ENCODE measurements around the gene MDFIC. TPM values are rescaled to one million over a fixed set of nuclear protein-coding genes. Genes with fewer than 3 reads are reported as not detected.

The MDFIC gene
- total RNA-seq, 1 donor from 2014 or later = 7.1 TPM

DNA sequence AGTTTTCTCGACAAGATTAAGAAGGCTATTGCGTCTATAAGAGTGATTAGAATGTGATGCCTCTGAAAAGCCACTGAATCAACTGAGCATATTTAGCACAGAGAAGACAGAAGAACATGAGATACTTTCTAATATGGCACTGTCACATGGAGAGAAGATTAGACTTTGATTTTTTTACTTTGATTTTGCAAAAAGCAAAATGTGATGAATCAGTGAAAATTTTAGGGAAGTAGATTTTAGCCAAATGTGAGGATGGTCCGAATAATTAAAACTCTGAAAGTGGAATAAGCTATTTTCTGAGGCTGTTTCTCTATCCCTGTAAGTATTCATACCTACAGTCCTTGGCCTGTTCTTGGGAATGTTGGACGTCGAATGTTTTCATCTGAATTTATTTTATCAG is 11.8 kb downstream of the MDFIC start:
- H3K27me3 Mint-ChIP-seq (ENCODE audit: insufficient read depth, low read depth) = no peaks in the 10 kb centered on the region
- TF ChIP-seq, protein P1, sequence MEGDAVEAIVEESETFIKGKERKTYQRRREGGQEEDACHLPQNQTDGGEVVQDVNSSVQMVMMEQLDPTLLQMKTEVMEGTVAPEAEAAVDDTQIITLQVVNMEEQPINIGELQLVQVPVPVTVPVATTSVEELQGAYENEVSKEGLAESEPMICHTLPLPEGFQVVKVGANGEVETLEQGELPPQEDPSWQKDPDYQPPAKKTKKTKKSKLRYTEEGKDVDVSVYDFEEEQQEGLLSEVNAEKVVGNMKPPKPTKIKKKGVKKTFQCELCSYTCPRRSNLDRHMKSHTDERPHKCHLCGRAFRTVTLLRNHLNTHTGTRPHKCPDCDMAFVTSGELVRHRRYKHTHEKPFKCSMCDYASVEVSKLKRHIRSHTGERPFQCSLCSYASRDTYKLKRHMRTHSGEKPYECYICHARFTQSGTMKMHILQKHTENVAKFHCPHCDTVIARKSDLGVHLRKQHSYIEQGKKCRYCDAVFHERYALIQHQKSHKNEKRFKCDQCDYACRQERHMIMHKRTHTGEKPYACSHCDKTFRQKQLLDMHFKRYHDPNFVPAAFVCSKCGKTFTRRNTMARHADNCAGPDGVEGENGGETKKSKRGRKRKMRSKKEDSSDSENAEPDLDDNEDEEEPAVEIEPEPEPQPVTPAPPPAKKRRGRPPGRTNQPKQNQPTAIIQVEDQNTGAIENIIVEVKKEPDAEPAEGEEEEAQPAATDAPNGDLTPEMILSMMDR (IDR thresholded peaks at IDR 0.05) = no peak
- TF ChIP-seq EZH2 (IDR thresholded peaks at IDR 0.05) (no peak), EZH2phosphoT487 (IDR thresholded peaks at IDR 0.05) (no peak)

DNA sequence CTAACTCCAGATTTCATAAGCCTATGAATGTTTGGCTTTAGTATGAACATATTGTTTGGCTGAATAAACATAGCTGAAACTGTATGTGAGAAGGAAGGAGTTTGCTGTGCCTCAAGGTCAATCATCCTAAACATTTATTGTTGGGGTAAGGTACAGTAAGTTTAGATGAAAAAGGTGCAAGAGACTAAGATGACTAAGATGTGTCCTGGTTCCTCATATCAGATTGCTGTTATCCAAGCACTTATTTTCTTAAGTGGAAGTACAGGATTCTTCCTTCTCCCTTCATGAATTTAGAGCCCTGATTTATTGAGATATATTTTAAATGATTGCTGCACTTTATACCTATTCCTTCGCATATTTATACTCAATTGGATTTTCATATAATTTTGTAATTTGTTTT is 12.2 kb downstream of the MDFIC start:
- H4K20me1 ChIP-seq (ENCODE audit: low read depth) = no peaks in the 10 kb centered on the region
- no peaks in the 10 kb centered on the region for H3K9me3 Mint-ChIP-seq
- DNase-seq (ENCODE audit: low spot score) = no peak
- H3K9ac ChIP-seq = no peak overlapping the region
- H2AFZ ChIP-seq (replicated peaks) = no peak overlapping the region
- peaks cover 9% of the 10 kb centered on the region for H3F3A ChIP-seq (ENCODE audit: low read depth)
- no peaks in the 10 kb centered on the region for H3K27me3 ChIP-seq
- H3K9me3 ChIP-seq (ENCODE audit: low read depth) = no peaks in the 10 kb centered on the region
- H3K4me3 Mint-ChIP-seq = no peak overlapping the region
- no peak overlapping the region for H3K27ac Mint-ChIP-seq
- H3K4me2 ChIP-seq = no peak overlapping the region
- H3K4me1 Mint-ChIP-seq = peaks cover 2% of the 10 kb centered on the region
- H3K79me2 ChIP-seq (ENCODE audit: low read depth) = no peaks in the 10 kb centered on the region
- H3K36me3 ChIP-seq = no peaks in the 10 kb centered on the region
- H3K27ac ChIP-seq = no peak overlapping the region
- no peaks in the 10 kb centered on the region for H3K27me3 Mint-ChIP-seq (ENCODE audit: insufficient read depth, low read depth)
- H3K4me1 ChIP-seq = peaks cover 16% of the 10 kb centered on the region
- TF ChIP-seq EZH2phosphoT487 (IDR thresholded peaks at IDR 0.05) = no peak
- no peak overlapping the region for H3K4me3 ChIP-seq
- H3K36me3 Mint-ChIP-seq = no peaks in the 10 kb centered on the region

More for the DNA sequence above, 11.8 kb downstream of the MDFIC start:
- Histone ChIP-seq H3K36me3 (no peaks in the 10 kb centered on the region), H3F3A (ENCODE audit: low read depth) (peaks cover 10% of the 10 kb centered on the region), H4K20me1 (ENCODE audit: low read depth) (no peaks in the 10 kb centered on the region), H3K4me2 (no peak overlapping the region), H3K79me2 (ENCODE audit: low read depth) (no peaks in the 10 kb centered on the region), H3K9me3 (ENCODE audit: low read depth) (no peaks in the 10 kb centered on the region), H3K4me1 (peaks cover 16% of the 10 kb centered on the region), H2AFZ (replicated peaks) (no peak overlapping the region), H3K27me3 (no peaks in the 10 kb centered on the region), H3K27ac (no peak overlapping the region), H3K9ac (no peak overlapping the region), H3K4me3 (no peak overlapping the region)
- Mint-ChIP-seq H3K4me3 (no peak overlapping the region), H3K4me1 (peaks cover 2% of the 10 kb centered on the region), H3K27ac (no peak overlapping the region), H3K36me3 (no peaks in the 10 kb centered on the region), H3K9me3 (no peaks in the 10 kb centered on the region)
- no peak for DNase-seq (ENCODE audit: low spot score)

DNA sequence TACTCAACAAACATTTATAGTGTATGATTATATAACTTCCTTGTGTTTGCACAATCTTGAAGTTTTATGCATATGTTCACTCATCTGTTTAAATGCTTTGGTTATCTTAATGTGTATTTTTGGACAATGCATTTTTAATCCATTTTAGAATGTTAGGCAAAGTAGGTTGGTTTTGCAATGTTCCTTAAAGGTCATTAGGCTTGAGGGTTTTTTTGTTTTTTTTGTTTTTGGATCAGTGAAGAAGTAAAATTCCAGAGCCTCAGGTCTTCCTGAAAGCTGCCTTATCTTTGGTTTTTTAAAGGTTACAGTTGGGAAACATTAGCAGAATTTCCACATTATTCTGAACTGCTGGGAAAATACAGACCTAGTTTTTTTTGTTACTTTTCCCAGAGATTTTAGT is 12.8 kb downstream of the MDFIC start:
- H3K79me2 ChIP-seq (ENCODE audit: low read depth) = no peaks in the 10 kb centered on the region

DNA sequence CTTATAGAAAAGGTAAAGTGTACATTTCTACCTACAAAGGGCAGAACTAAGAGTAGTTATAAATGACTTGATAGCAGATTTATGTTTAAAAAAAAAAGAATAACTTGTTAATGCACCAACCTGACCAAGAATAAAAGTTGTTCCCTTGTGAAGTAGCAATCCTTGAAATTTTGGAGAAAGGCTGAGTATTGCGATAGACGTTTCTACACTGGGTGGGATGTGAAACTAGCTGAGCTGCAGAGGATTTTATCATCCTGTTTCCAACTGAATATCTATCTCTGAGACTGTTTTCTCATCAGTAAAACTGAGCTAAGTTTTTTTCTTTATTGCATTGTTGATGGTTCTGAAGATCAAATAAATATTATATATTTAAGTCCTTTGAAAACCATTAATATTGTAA is 14.6 kb downstream of the MDFIC start:
- no peak for DNase-seq (ENCODE audit: low spot score)
- Histone ChIP-seq H3K27ac (no peak overlapping the region), H3K79me2 (ENCODE audit: low read depth) (no peaks in the 10 kb centered on the region), H3K9ac (no peak overlapping the region), H2AFZ (replicated peaks) (no peak overlapping the region), H3K9me3 (ENCODE audit: low read depth) (no peaks in the 10 kb centered on the region), H3K36me3 (no peaks in the 10 kb centered on the region), H4K20me1 (ENCODE audit: low read depth) (no peaks in the 10 kb centered on the region), H3K4me2 (no peak overlapping the region), H3K27me3 (no peaks in the 10 kb centered on the region), H3K4me3 (no peak overlapping the region), H3K4me1 (no peaks in the 10 kb centered on the region), H3F3A (ENCODE audit: low read depth) (no peaks in the 10 kb centered on the region)
- Mint-ChIP-seq H3K9me3 (no peaks in the 10 kb centered on the region), H3K4me1 (no peaks in the 10 kb centered on the region), H3K27me3 (ENCODE audit: insufficient read depth, low read depth) (no peaks in the 10 kb centered on the region), H3K27ac (no peak overlapping the region), H3K4me3 (no peak overlapping the region), H3K36me3 (no peaks in the 10 kb centered on the region)
- TF ChIP-seq EZH2phosphoT487 (IDR thresholded peaks at IDR 0.05) = no peak

More for the DNA sequence above, 12.8 kb downstream of the MDFIC start:
- H3K9ac ChIP-seq = no peak overlapping the region
- H3K4me3 Mint-ChIP-seq = no peak overlapping the region
- H4K20me1 ChIP-seq (ENCODE audit: low read depth) = no peaks in the 10 kb centered on the region
- H3K27ac Mint-ChIP-seq = no peak overlapping the region
- H3K4me2 ChIP-seq = no peak overlapping the region
- peaks cover 2% of the 10 kb centered on the region for H3K4me1 Mint-ChIP-seq
- H3K27ac ChIP-seq = no peak overlapping the region
- H3K27me3 Mint-ChIP-seq (ENCODE audit: insufficient read depth, low read depth) = no peaks in the 10 kb centered on the region
- no peaks in the 10 kb centered on the region for H3K36me3 ChIP-seq
- no peaks in the 10 kb centered on the region for H3K36me3 Mint-ChIP-seq
- no peak overlapping the region for H3K4me3 ChIP-seq
- no peak overlapping the region for H2AFZ ChIP-seq (replicated peaks)
- no peaks in the 10 kb centered on the region for H3K27me3 ChIP-seq
- peaks cover 10% of the 10 kb centered on the region for H3K4me1 ChIP-seq
- no peaks in the 10 kb centered on the region for H3K9me3 Mint-ChIP-seq
- H3F3A ChIP-seq (ENCODE audit: low read depth) = peaks cover 2% of the 10 kb centered on the region
- TF ChIP-seq EZH2 (IDR thresholded peaks at IDR 0.05) = no peak
- H3K9me3 ChIP-seq (ENCODE audit: low read depth) = no peaks in the 10 kb centered on the region
- DNase-seq (ENCODE audit: low spot score) = no peak

DNA sequence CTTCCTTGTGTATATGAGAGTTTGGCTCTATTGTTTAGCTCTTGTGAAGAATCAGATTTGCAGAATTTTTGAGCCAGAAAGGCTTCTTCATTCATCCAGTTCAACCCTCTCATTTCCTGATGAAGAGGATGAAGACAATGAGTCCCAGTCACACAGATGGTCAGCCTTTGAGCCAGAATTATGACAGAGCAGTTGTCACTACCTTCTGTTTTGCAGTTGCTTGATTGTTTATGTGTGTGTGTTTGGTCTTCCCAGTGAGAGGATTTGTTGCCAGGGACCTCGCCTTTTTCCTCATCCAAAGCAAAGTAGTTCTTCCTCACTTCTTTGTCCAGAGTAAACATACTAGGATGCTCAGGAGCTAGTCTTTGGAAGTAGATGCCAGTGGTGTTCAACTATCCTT is 15.6 kb downstream of the MDFIC start:
- Histone ChIP-seq H3K79me2 (ENCODE audit: low read depth) (no peaks in the 10 kb centered on the region), H3K27ac (no peak overlapping the region), H3K4me1 (no peaks in the 10 kb centered on the region), H3F3A (ENCODE audit: low read depth) (no peaks in the 10 kb centered on the region), H3K36me3 (no peaks in the 10 kb centered on the region), H3K27me3 (no peaks in the 10 kb centered on the region), H3K4me3 (no peak overlapping the region), H3K4me2 (no peak overlapping the region), H2AFZ (replicated peaks) (no peak overlapping the region), H3K9ac (no peak overlapping the region), H4K20me1 (ENCODE audit: low read depth) (no peaks in the 10 kb centered on the region), H3K9me3 (ENCODE audit: low read depth) (no peaks in the 10 kb centered on the region)
- no peak for TF ChIP-seq EZH2 (IDR thresholded peaks at IDR 0.05)
- TF ChIP-seq, protein P1 (IDR thresholded peaks at IDR 0.05) = no peak
- no peak for TF ChIP-seq EZH2phosphoT487 (IDR thresholded peaks at IDR 0.05)
- Mint-ChIP-seq H3K4me3 (no peak overlapping the region), H3K36me3 (peaks cover 2% of the 10 kb centered on the region), H3K27me3 (ENCODE audit: insufficient read depth, low read depth) (no peaks in the 10 kb centered on the region), H3K4me1 (no peaks in the 10 kb centered on the region), H3K9me3 (no peaks in the 10 kb centered on the region), H3K27ac (no peak overlapping the region)
- DNase-seq (ENCODE audit: low spot score) = no peak
